Prostate gland (tissue), 2 donors: ENCODE measurements around the gene RRP1B.

ENCODE experiments used
- CTCF ChIP-seq, 4 experiments: fragments of 200-600 bp in 2 of 4; fragments of 450-650 bp in 2 of 4; sonication (generic) in 2 of 4; IDR thresholded peaks; 1 replicate in 3 of 4; 2 replicates in 1 of 4; pipeline ENCODE4 v1.5.1; 2016 to 2019; ENCODE audit warnings: antibody characterized with exemption in 4 of 4, mild to moderate bottlenecking in 2 of 4, moderate library complexity in 2 of 4
- POLR2A ChIP-seq: fragments of 450-650 bp; IDR thresholded peaks from one replicate; pipeline ENCODE4 v1.6.1; 2016; ENCODE audit warnings: antibody characterized with exemption, mild to moderate bottlenecking
- POLR2AphosphoS5 ChIP-seq: sonication (generic); formaldehyde crosslinking; IDR thresholded peaks from one replicate; pipeline ENCODE4 v1.6.1; 2017; ENCODE audit warnings: antibody characterized with exemption

GRCh38 chr21:43701936-43702784 is 42.8 kb downstream of the RRP1B start:
- no peak for TF ChIP-seq POLR2A
- no peak for TF ChIP-seq POLR2AphosphoS5
- TF ChIP-seq CTCF (IDR thresholded peaks at IDR 0.05) = no peak
